ENCODE results near the gene PEAK3.

DNA sequence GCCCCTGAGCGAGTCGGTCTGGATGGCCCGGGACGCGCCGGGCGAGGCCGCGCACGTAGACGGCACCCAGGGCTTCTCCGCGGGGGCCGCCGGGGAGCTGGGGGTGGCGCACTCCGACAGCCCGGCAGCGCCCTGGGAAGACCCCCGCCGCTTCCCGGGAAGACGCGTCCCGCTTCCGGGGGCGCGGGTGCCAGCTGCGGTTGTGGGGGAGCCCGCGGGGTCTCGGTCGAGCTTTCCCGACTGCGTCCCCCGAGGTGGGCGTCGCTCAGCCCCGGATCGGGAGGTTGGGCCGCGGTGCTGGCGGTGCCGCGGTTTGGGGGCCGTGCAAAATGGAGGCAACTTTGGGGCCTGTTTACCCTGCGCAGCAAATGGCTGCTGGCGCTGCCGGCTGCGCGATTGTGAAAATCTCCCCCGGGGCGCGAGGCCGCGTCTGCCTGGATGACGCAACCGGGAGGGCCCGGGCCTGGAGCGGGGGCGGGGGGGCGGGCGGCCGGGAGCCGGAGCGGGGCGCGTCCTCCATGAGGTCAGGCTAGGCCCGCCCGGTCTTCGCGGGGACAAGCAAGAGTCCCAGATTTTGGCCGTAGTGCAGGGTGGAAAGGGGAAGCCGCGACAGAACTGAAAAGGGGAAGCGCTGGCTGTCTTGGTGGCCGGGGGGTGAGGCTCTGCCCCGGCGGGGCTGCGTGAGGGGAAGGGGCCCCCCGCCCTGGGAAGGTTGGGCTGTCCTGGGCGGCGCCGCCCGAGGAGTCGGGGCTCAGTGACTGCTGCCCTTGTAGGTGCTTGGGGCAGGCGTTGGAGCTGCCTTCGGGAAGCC lies 11.3 kb downstream of the PEAK3 start:
- TF ChIP-seq SREBF2 (IDR thresholded peaks at IDR 0.05; ENCODE audit: low read length) (no peak), EZH2 (IDR thresholded peaks at IDR 0.05; ENCODE audit: borderline replicate concordance, control insufficient read depth, low read depth, low read length) (no peak), GABPA (IDR thresholded peaks at IDR 0.05; ENCODE audit: low read depth) (no peak), CBX5 (IDR thresholded peaks at IDR 0.05; ENCODE audit: low read depth) (no peak), TARDBP (IDR thresholded peaks at IDR 0.05; ENCODE audit: borderline replicate concordance) (no peak), POLR2A (IDR thresholded peaks at IDR 0.05; ENCODE audit: low read depth, low read length) (peak; percentile 75), RELA (IDR thresholded peaks at IDR 0.05; ENCODE audit: borderline replicate concordance, partially characterized antibody) (no peak)
- TF ChIP-seq, protein P1, sequence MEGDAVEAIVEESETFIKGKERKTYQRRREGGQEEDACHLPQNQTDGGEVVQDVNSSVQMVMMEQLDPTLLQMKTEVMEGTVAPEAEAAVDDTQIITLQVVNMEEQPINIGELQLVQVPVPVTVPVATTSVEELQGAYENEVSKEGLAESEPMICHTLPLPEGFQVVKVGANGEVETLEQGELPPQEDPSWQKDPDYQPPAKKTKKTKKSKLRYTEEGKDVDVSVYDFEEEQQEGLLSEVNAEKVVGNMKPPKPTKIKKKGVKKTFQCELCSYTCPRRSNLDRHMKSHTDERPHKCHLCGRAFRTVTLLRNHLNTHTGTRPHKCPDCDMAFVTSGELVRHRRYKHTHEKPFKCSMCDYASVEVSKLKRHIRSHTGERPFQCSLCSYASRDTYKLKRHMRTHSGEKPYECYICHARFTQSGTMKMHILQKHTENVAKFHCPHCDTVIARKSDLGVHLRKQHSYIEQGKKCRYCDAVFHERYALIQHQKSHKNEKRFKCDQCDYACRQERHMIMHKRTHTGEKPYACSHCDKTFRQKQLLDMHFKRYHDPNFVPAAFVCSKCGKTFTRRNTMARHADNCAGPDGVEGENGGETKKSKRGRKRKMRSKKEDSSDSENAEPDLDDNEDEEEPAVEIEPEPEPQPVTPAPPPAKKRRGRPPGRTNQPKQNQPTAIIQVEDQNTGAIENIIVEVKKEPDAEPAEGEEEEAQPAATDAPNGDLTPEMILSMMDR (IDR thresholded peaks at IDR 0.05 in 2 of 3, conservative IDR thresholded peaks at IDR 0.05 in 1 of 3; ENCODE audit: control insufficient read depth in 2 of 3, extremely low read depth in 1 of 3, insufficient read depth in 1 of 3, low read depth in 3 of 3, low read length in 3 of 3) = no peak
- TF ChIP-seq, protein P2, sequence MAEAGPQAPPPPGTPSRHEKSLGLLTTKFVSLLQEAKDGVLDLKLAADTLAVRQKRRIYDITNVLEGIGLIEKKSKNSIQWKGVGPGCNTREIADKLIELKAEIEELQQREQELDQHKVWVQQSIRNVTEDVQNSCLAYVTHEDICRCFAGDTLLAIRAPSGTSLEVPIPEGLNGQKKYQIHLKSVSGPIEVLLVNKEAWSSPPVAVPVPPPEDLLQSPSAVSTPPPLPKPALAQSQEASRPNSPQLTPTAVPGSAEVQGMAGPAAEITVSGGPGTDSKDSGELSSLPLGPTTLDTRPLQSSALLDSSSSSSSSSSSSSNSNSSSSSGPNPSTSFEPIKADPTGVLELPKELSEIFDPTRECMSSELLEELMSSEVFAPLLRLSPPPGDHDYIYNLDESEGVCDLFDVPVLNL (IDR thresholded peaks at IDR 0.05; ENCODE audit: low read depth, low read length) = no peak
- TF ChIP-seq, protein P3, sequence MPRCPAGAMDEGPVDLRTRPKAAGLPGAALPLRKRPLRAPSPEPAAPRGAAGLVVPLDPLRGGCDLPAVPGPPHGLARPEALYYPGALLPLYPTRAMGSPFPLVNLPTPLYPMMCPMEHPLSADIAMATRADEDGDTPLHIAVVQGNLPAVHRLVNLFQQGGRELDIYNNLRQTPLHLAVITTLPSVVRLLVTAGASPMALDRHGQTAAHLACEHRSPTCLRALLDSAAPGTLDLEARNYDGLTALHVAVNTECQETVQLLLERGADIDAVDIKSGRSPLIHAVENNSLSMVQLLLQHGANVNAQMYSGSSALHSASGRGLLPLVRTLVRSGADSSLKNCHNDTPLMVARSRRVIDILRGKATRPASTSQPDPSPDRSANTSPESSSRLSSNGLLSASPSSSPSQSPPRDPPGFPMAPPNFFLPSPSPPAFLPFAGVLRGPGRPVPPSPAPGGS (IDR thresholded peaks at IDR 0.05; ENCODE audit: borderline replicate concordance, insufficient read depth, low read depth, low read length, poor library complexity, severe bottlenecking) = no peak
- TF ChIP-seq, protein P4, sequence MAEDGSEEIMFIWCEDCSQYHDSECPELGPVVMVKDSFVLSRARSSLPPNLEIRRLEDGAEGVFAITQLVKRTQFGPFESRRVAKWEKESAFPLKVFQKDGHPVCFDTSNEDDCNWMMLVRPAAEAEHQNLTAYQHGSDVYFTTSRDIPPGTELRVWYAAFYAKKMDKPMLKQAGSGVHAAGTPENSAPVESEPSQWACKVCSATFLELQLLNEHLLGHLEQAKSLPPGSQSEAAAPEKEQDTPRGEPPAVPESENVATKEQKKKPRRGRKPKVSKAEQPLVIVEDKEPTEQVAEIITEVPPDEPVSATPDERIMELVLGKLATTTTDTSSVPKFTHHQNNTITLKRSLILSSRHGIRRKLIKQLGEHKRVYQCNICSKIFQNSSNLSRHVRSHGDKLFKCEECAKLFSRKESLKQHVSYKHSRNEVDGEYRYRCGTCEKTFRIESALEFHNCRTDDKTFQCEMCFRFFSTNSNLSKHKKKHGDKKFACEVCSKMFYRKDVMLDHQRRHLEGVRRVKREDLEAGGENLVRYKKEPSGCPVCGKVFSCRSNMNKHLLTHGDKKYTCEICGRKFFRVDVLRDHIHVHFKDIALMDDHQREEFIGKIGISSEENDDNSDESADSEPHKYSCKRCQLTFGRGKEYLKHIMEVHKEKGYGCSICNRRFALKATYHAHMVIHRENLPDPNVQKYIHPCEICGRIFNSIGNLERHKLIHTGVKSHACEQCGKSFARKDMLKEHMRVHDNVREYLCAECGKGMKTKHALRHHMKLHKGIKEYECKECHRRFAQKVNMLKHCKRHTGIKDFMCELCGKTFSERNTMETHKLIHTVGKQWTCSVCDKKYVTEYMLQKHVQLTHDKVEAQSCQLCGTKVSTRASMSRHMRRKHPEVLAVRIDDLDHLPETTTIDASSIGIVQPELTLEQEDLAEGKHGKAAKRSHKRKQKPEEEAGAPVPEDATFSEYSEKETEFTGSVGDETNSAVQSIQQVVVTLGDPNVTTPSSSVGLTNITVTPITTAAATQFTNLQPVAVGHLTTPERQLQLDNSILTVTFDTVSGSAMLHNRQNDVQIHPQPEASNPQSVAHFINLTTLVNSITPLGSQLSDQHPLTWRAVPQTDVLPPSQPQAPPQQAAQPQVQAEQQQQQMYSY (CRISPR knock-in tag; IDR thresholded peaks at IDR 0.05) = no peak
